OCI-LY7 (cell line): Measurements from ENCODE around the gene CDH15. TPM values are rescaled to one million over a fixed set of nuclear protein-coding genes. Genes with fewer than 3 reads are reported as not detected.

ENCODE experiments used
- BruUV-seq: library from RNA; stranded (reverse); fragments of 400-500 nt; replicated peaks from 2 replicates; lab custom pipeline; 2021; lab: Mats Ljungman, UMichigan
- CTCF ChIA-PET: fragments of 300-600 bp; sonication (Branson Sonifier 250); formaldehyde crosslinking; loops from one replicate; lab custom pipeline; 2022; ENCODE audit warnings: antibody characterized with exemption; ENCODE audit not compliant: unreplicated experiment; lab: Charles Lee
- POLR2A ChIA-PET: fragments of 300-600 bp; sonication (Branson Sonifier 250); formaldehyde crosslinking; loops from one replicate; lab custom pipeline; 2022; ENCODE audit warnings: antibody characterized with exemption; lab: Charles Lee
- DNase-seq: peaks from one replicate; pipeline ENCODE4 v3.0.0-alpha.2; 2015; ENCODE audit warnings: low spot score
- H2AFZ ChIP-seq: fragments of 200-600 bp; sonication (generic), shearing (Covaris generic); 2 replicates; pipeline ENCODE4 v1.6.1; 2014; ENCODE audit warnings: mild to moderate bottlenecking, antibody characterized with exemption, low read length, moderate library complexity
- H3K27ac ChIP-seq: fragments of 200-600 bp; sonication (generic); 2 replicates; pipeline ENCODE4 v1.5.1; 2014; ENCODE audit warnings: mixed run types, low read depth, mild to moderate bottlenecking, moderate library complexity, low read length, inconsistent platforms; ENCODE audit not compliant: poor library complexity, severe bottlenecking
- H3K36me3 ChIP-seq: fragments of 200-600 bp; sonication (generic); 2 replicates; pipeline ENCODE4 v1.6.1; 2014; ENCODE audit warnings: mild to moderate bottlenecking, antibody characterized with exemption, low read length, moderate library complexity, mixed read lengths; ENCODE audit not compliant: insufficient read depth
- H3K4me1 ChIP-seq: fragments of 200-600 bp; sonication (generic); 2 replicates; pipeline ENCODE4 v1.5.1; 2014; ENCODE audit warnings: mild to moderate bottlenecking, low read length; ENCODE audit not compliant: insufficient read depth, poor library complexity, severe bottlenecking
- H3K4me2 ChIP-seq: fragments of 200-600 bp; sonication (generic); 2 replicates; pipeline ENCODE4 v1.6.1; 2014; ENCODE audit warnings: mild to moderate bottlenecking, low read length
- H3K4me3 ChIP-seq: fragments of 200-600 bp; sonication (generic); 2 replicates; pipeline ENCODE4 v1.5.1; 2014; ENCODE audit warnings: mild to moderate bottlenecking, low read depth, low read length; ENCODE audit not compliant: poor library complexity, severe bottlenecking
- H3K79me2 ChIP-seq: fragments of 200-600 bp; sonication (generic); 2 replicates; pipeline ENCODE4 v1.6.1; 2016; ENCODE audit warnings: low read depth, mild to moderate bottlenecking, low read length, moderate library complexity, mixed read lengths; ENCODE audit not compliant: insufficient read depth
- H3K9me2 ChIP-seq: fragments of 200-600 bp; sonication (generic); 2 replicates; pipeline ENCODE4 v1.6.1; 2016; ENCODE audit warnings: mild to moderate bottlenecking, low read length, mixed read lengths; ENCODE audit not compliant: insufficient read depth
- H3K9me3 ChIP-seq: fragments of 200-600 bp; sonication (generic); 2 replicates; pipeline ENCODE4 v1.6.1; 2014; ENCODE audit warnings: mild to moderate bottlenecking, mixed run types, low read length, mixed read lengths
- H4K20me1 ChIP-seq: fragments of 200-600 bp; sonication (generic); 2 replicates; pipeline ENCODE4 v1.6.1; 2014; ENCODE audit warnings: mild to moderate bottlenecking, antibody characterized with exemption, low read length, moderate library complexity, mixed read lengths; ENCODE audit not compliant: insufficient read depth
- EZH2phosphoT487 ChIP-seq: fragments of 200-600 bp; sonication (generic); IDR thresholded peaks from 2 replicates; pipeline ENCODE4 v1.6.1; 2018; ENCODE audit warnings: low read depth, borderline replicate concordance, mild to moderate bottlenecking, mixed run types, antibody characterized with exemption, low read length, moderate library complexity, mixed read lengths
- intact Hi-C: fragments of 100-400 bp; cut with micrococcal nuclease; formaldehyde crosslinking; loops from one replicate; pipeline ENCODE4 v1.10.0; 2022; ENCODE audit not compliant: unreplicated experiment
- total RNA-seq, 2 experiments: library from RNA; depleted of rRNA in 1 of 2; stranded (reverse); fragments of >200 nt in 1 of 2; shearing (Covaris generic) in 1 of 2; gene quantifications; 2 replicates each; pipeline ENCODE4 v1.2.3, GENCODE V29; 2014 to 2022
- TF ChIP-seq, protein P1 (sequence below): fragments of 200-600 bp; sonication (generic); conservative IDR thresholded peaks from 2 replicates; pipeline ENCODE4 v1.5.1; 2014; ENCODE audit warnings: mild to moderate bottlenecking, antibody characterized with exemption, low read length, moderate library complexity, mixed read lengths

Gene CDH15
- total RNA-seq, 2 experiments from 2014 or later, result not detected

DNA sequence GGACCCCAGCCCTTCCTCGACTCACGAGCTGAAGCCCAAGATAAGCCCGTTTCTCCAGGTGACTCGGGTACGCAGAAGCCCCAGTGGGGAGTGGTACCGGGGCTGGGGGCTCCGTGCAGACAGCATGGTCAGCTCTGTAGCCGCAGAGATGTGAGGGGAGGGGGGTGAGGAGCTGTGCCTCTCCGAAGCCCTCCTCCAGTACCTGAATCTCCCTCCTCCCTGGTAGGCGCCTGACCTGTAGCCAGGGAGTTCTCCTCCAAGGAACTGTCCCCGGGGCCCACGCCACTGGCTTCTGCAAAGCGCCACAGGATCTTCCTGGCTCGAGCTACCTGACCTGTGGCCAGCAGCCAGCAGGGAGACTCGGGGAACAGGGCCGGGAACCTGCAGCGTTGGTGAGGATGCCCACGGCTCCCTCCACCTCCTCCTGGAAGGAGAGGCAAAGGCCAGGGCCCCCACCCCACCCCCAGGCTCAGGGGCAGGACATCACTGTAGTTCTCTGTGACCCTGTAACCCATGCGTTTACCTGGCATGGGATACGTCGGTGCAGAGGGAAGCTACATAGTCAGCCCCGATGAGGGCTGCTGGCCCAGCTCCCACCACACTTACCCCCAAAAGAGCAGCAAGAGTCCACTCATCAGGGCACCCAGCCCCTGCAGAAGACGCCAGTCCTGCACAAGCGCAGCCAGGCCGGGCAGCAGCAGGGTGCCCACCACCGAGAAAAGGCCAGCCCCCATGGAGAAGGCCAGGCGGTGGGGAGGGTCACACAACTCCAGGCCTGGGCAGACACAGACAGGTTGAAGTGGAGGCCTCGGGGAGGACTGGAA is 27.1 kb downstream of the CDH15 start:
- no peaks in the 10 kb centered on the region for H3K36me3 ChIP-seq
- H3K27ac ChIP-seq, result no peak overlapping the region
- no peaks in the 10 kb centered on the region for H3K9me2 ChIP-seq
- no peaks in the 10 kb centered on the region for H3K9me3 ChIP-seq
- no peak for TF ChIP-seq EZH2phosphoT487
- TF ChIP-seq, protein P1, sequence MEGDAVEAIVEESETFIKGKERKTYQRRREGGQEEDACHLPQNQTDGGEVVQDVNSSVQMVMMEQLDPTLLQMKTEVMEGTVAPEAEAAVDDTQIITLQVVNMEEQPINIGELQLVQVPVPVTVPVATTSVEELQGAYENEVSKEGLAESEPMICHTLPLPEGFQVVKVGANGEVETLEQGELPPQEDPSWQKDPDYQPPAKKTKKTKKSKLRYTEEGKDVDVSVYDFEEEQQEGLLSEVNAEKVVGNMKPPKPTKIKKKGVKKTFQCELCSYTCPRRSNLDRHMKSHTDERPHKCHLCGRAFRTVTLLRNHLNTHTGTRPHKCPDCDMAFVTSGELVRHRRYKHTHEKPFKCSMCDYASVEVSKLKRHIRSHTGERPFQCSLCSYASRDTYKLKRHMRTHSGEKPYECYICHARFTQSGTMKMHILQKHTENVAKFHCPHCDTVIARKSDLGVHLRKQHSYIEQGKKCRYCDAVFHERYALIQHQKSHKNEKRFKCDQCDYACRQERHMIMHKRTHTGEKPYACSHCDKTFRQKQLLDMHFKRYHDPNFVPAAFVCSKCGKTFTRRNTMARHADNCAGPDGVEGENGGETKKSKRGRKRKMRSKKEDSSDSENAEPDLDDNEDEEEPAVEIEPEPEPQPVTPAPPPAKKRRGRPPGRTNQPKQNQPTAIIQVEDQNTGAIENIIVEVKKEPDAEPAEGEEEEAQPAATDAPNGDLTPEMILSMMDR, result no peak
- ChIA-PET CTCF (no interaction called here), POLR2A (interaction anchor here (0.6 kb wide), 1 partner anchor 280 kb away, joined by 3 read pairs; no protein-coding TSS in a partner anchor)
- no peak for DNase-seq
- no peak overlapping the region for H3K4me2 ChIP-seq
- no peaks in the 10 kb centered on the region for H3K4me1 ChIP-seq
- no peaks in the 10 kb centered on the region for H3K79me2 ChIP-seq
- no peak overlapping the region for H2AFZ ChIP-seq
- BruUV-seq, result no TSS peak
- no peaks in the 10 kb centered on the region for H4K20me1 ChIP-seq
- intact Hi-C loops, result no loop called here
- no peak overlapping the region for H3K4me3 ChIP-seq

DNA sequence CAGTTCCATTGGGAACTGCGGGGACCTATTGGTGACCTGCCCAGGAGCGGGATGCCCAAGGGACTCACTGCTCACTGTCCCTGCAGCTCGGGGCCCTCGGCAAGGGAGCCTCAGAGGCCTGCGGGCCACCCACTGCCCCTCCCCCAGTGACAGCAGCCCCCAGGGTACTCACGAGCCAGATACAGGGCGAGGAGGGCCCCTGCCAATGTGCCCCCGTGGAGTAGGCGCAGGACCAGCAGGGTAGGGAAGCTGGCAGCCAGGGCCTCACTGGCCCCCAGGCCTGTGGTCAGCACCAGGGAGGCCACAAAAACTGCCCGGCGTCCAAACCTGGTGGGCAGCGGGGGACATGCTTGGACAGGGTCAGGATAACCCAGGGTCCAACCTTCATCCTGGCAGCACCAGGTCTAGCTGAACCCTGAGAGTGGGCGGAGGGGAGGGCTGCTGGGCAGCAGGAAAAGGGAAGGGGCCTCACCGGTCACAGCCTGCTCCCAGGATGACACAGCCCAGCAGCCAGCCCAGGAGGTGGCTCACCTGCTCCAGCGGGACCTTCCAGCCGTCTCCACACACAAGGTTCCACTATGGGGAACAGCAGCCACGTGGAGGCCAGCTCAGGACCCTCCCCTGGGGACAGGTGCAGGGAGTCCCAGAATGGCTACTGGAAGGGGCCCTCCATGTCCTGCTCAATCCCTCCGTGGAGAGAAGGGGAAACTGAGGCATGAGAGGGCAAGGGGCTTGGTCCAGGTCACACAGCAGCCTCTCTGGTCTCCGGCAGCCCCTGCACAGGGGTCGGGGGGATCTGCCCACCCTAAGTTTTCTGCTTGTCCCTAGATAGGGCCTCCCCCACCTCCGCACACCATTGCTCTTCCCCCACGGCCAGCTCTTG is 27.9 kb downstream of the CDH15 start:
- no peak for TF ChIP-seq EZH2phosphoT487
- TF ChIP-seq, protein P1, result no peak
- CTCF ChIA-PET, result no interaction called here

More for the DNA sequence above, 27.9 kb downstream of the CDH15 start:
- no TSS peak for BruUV-seq
- intact Hi-C loops, result no loop called here
- Histone ChIP-seq H3K4me2 (no peak overlapping the region), H3K36me3 (no peaks in the 10 kb centered on the region), H3K4me3 (no peak overlapping the region), H2AFZ (no peak overlapping the region), H4K20me1 (no peaks in the 10 kb centered on the region), H3K9me3 (no peaks in the 10 kb centered on the region), H3K27ac (no peak overlapping the region), H3K4me1 (no peaks in the 10 kb centered on the region), H3K79me2 (no peaks in the 10 kb centered on the region), H3K9me2 (no peaks in the 10 kb centered on the region)
- POLR2A ChIA-PET, result no interaction called here
- DNase-seq, result no peak
